COR-L47 (cell line): ENCODE measurements around the gene KLF15.
A peak's percentile ranks its signal among the peaks of the same experiment; 100 is the strongest.

Experiments used
- DNase-seq: peaks from one replicate; lab custom pipeline; 2025; lab: John Stamatoyannopoulos, UW

The KLF15 gene

GRCh38 chr3:126320517-126321293, 36.5 kb downstream of the KLF15 start:
- no peak for DNase-seq

GRCh38 chr3:126319701-126320295, 37.4 kb downstream of the KLF15 start:
- DNase-seq: no peak

- no peak for DNase-seq
Observed at GRCh38 chr3:126317029-126317996, 39.9 kb downstream of the KLF15 start.

GRCh38 chr3:126316501-126316939, 40.7 kb downstream of the KLF15 start:
- no peak for DNase-seq

- DNase-seq: no peak
Observed at GRCh38 chr3:126316031-126316461, 41.2 kb downstream of the KLF15 start.

- no peak for DNase-seq
Observed at GRCh38 chr3:126314790-126315658, 42.2 kb downstream of the KLF15 start.

DNA sequence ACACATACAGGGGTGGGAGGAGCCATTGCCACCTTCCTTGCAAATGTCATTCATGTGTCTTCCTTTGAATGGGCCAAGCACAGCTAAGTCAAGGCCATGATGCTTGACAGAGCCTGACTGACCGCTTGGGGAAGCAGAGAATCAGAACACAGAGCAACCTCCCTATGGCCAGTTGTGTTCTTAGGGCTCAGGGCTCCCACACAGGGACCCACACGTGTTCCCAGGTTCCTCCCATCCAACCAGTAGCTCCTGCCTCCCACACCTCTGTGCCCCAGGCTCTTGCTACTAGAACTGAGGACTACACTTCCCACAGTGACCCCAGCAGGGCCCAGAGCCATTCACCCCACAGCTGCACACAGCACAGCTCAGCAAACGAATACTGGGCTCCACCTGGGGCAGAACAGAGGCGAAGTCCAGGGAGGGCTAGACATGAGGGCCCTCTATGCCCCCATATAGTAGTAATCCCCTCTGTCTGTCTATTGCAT, 42.9 kb downstream of the KLF15 start:
- no peak for DNase-seq

DNA sequence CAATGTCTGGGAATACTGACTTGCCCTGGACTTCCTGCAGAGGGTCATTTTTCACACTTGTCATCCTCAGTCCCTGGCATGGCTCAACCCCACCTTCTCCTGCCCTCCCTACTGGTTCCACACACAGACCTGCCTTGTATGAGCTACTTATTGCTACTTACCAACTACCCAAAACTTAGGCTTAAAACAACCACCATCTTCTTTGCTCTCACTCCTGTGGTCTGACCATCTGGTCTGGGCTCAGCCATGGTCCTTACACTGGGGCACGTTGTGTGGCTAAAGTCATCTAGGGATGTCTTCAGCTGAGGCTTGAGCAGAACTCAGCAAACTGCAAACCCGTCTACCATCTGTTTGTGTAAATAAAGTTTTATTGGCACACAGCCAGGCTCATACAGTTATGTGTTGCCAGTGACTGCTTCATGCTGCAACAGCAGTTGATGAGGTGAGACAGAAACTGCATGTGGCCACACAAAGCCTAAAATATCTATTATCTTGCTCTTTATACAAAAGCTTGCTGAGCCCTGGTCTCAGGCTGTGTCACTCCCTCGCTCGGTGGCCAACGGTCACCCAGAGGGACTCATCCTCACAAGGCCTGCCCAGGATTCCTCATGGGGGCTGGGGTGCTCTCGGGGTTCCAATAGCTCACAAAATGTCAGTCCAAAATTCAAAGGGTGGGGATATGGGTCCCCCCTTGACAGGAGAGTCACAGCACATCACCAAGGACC, 43.5 kb downstream of the KLF15 start:
- peak; percentile 10 for DNase-seq

GRCh38 chr3:126313166-126313565, 44.0 kb downstream of the KLF15 start:
- DNase-seq: no peak

DNA sequence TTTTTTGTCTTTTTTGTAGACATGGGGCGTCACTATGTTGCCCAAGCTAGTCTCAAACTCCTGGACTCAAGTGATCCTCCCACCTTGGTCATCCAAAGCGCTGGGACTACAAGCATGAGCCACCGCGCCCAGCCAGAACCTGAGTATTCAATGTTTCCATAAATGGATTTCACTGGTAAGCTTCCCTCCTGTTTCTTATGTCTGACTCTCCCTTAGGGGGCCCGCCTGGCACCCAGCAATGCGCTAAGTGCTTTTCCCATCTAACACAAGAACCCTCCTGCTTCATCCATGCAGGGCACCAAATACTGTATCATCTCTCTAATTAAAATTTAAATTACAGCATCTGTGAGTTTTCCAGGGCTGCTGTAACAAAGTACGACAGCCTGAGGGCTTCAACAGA, 44.9 kb downstream of the KLF15 start:
- DNase-seq: no peak

- no peak for DNase-seq
Observed at GRCh38 chr3:126311338-126311978, 45.8 kb downstream of the KLF15 start.

GRCh38 chr3:126310816-126311215, 46.4 kb downstream of the KLF15 start:
- DNase-seq: no peak

DNA sequence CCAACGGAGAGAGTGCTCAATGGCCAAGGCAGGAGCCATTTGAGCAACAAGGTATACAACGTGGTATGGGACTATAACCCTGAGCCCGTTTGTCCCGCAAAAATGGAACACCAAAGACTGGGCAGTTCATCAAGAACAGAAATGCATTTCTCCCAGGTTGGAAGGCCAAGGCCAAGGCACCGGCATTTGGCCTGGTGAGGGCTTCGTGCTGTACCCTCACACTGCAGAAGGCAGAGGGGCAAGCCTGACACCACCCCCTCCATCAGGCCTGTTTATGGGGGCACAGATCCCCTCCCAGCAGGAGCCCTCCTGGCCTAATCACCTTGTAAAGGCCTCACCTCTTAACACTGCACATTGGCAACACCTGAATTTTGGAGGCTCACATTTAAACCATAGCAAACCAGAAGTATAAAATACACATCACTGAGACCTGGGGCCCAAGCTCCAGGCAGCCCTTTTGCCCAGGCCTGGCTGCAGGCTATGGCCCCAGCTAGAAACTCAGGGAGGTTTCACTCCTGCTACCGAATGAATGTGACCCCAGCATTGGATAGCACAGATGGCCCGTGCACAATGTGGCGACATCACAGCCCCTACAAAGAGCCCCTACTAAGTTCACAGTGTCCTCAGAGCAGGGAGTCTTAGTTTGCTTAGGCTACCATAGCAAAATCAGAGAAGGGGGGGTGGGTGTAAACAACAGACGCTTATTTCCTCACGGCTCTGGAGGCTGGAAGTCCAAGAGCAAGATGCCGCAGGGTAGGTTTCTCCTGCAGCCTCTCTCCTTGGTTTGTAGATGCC, 47.1 kb downstream of the KLF15 start:
- no peak for DNase-seq

DNA sequence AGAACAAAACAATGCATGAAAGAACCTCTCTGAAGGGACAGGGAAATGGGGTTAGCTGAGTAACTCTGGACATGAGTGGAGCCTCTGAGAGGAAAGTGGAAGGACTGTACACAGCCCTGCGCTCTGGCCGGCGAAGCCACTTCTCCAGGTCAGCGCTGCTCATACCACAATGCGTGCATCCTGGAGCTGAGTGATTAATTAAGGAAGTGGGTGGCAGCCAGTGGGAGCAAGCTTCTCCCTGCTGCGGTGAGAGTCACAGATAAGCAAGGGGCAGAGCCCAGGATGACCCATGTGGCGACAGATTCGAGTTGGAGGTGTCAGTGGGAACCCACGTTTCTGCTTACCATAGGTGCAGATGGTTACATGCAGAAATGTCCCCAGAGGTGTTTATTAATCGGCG, 48.0 kb downstream of the KLF15 start:
- DNase-seq: no peak

GRCh38 chr3:126308394-126309125, 48.6 kb downstream of the KLF15 start:
- DNase-seq: no peak

- DNase-seq: no peak
Observed at GRCh38 chr3:126307591-126308393, 49.4 kb downstream of the KLF15 start.

GRCh38 chr3:126306888-126307482, 50.2 kb downstream of the KLF15 start:
- DNase-seq: no peak
